IMR-90 (cell line): Measurements from ENCODE around the gene PDCD2L. TPM values are rescaled to one million over a fixed set of nuclear protein-coding genes. Genes with fewer than 3 reads are reported as not detected.
A peak's percentile ranks its signal among the peaks of the same experiment; 100 is the strongest.

Source experiments
- ATAC-seq: fragments of 200-7000 bp; cut with Tn5 transposase; 2 replicates; pipeline ENCODE4 v1.9.1; 2020; ENCODE audit warnings: low read depth, mild to moderate bottlenecking, moderate library complexity
- BruUV-seq: library from RNA; stranded (reverse); fragments of 400-500 nt; replicated peaks from 2 replicates; lab custom pipeline; 2021; lab: Mats Ljungman, UMichigan
- CTCF ChIA-PET: fragments of 300-600 bp; formaldehyde crosslinking; extraction: SDS; loops from one replicate; lab custom pipeline; 2021; ENCODE audit warnings: antibody characterized with exemption; lab: Yijun Ruan, JAX
- POLR2A ChIA-PET: fragments of 300-600 bp; sonication (Branson Sonifier 250); formaldehyde crosslinking; loops from one replicate; lab custom pipeline; 2022; ENCODE audit warnings: antibody characterized with exemption; ENCODE audit not compliant: unreplicated experiment; lab: Charles Lee
- DNase-seq: peaks from one replicate; pipeline ENCODE4 v3.0.0; 2013
- H2AFZ ChIP-seq: replicated peaks from 2 replicates; pipeline ENCODE3; 2013; ENCODE audit warnings: low read length, mild to moderate bottlenecking; ENCODE audit not compliant: poor library complexity
- H2AK5ac ChIP-seq: 2 replicates; pipeline ENCODE4 v1.6.1; 2013; ENCODE audit warnings: low read depth, low read length, inconsistent platforms
- H2AK9ac ChIP-seq: replicated peaks from 2 replicates; pipeline ENCODE3; 2013; ENCODE audit warnings: mild to moderate bottlenecking, low read depth, low read length, moderate library complexity; ENCODE audit not compliant: poor library complexity
- H2BK120ac ChIP-seq: 2 replicates; pipeline ENCODE4 v1.6.1; 2013; ENCODE audit warnings: low read depth, low read length, inconsistent platforms
- H2BK15ac ChIP-seq: 3 replicates; pipeline ENCODE4 v1.6.1; 2013; ENCODE audit warnings: low read depth, low read length, inconsistent platforms
- H2BK20ac ChIP-seq: 2 replicates; pipeline ENCODE4 v1.6.1; 2013; ENCODE audit warnings: low read depth, mild to moderate bottlenecking, inconsistent platforms, low read length, moderate library complexity
- H2BK5ac ChIP-seq: 2 replicates; pipeline ENCODE4 v1.6.1; 2013; ENCODE audit warnings: mild to moderate bottlenecking, low read depth, low read length, inconsistent platforms; ENCODE audit not compliant: poor library complexity, severe bottlenecking
- H3K14ac ChIP-seq: replicated peaks from 2 replicates; pipeline ENCODE4 v1.6.1; 2013; ENCODE audit warnings: low read depth, low read length, inconsistent platforms
- H3K18ac ChIP-seq: 2 replicates; pipeline ENCODE4 v1.6.1; 2013; ENCODE audit warnings: low read depth, low read length, control low read depth
- H3K23ac ChIP-seq: 2 replicates; pipeline ENCODE4 v1.6.1; 2013; ENCODE audit warnings: low read depth, low read length, inconsistent platforms
- H3K27ac ChIP-seq: 2 replicates; pipeline ENCODE4 v1.5.1; 2013; ENCODE audit warnings: mild to moderate bottlenecking, control low read depth, low read length; ENCODE audit not compliant: insufficient read depth
- H3K27me3 ChIP-seq: 2 replicates; pipeline ENCODE4 v1.6.1; 2013; ENCODE audit warnings: low read length; ENCODE audit not compliant: control insufficient read depth, insufficient read depth
- H3K36me3 ChIP-seq: 2 replicates; pipeline ENCODE4 v1.6.1; 2013; ENCODE audit warnings: low read length, mixed read lengths; ENCODE audit not compliant: control insufficient read depth, insufficient read depth
- H3K4ac ChIP-seq: 2 replicates; pipeline ENCODE4 v1.6.1; 2013; ENCODE audit warnings: low read depth, low read length, inconsistent platforms
- H3K4me1 ChIP-seq: 2 replicates; pipeline ENCODE4 v1.6.1; 2013; ENCODE audit warnings: low read length, mixed read lengths; ENCODE audit not compliant: control insufficient read depth, insufficient read depth
- H3K4me2 ChIP-seq: 2 replicates; pipeline ENCODE4 v1.6.1; 2013; ENCODE audit warnings: low read depth, mild to moderate bottlenecking, control low read depth, low read length, moderate library complexity
- H3K4me3 ChIP-seq: 2 replicates; pipeline ENCODE4 v1.5.1; 2013; ENCODE audit warnings: low read depth, mild to moderate bottlenecking, control low read depth, low read length, moderate library complexity; ENCODE audit not compliant: insufficient read depth
- H3K56ac ChIP-seq: 2 replicates; pipeline ENCODE4 v1.6.1; 2013; ENCODE audit warnings: low read length, inconsistent platforms; ENCODE audit not compliant: insufficient read depth; ENCODE audit errors: extremely low read depth
- H3K79me1 ChIP-seq, 2 experiments: 2 replicates each; pipeline ENCODE4 v1.6.1; 2013; ENCODE audit warnings: low read length in 2 of 2, inconsistent platforms in 1 of 2, low read depth in 1 of 2
- H3K9ac ChIP-seq: 2 replicates; pipeline ENCODE4 v1.6.1; 2013; ENCODE audit warnings: low read depth, low read length, control low read depth
- H3K9me1 ChIP-seq: 2 replicates; pipeline ENCODE4 v1.6.1; 2013; ENCODE audit warnings: low read length, inconsistent platforms; ENCODE audit not compliant: insufficient read depth
- H3K9me3 ChIP-seq: 2 replicates; pipeline ENCODE4 v1.6.1; 2013; ENCODE audit warnings: low read length; ENCODE audit not compliant: control insufficient read depth, insufficient read depth
- H4K20me1 ChIP-seq: 2 replicates; pipeline ENCODE4 v1.6.1; 2013; ENCODE audit warnings: low read length, inconsistent platforms; ENCODE audit not compliant: insufficient read depth
- H4K5ac ChIP-seq: 2 replicates; pipeline ENCODE4 v1.6.1; 2013; ENCODE audit warnings: mild to moderate bottlenecking, low read depth, low read length, control low read depth
- H4K8ac ChIP-seq, 2 experiments: 2 replicates each; pipeline ENCODE4 v1.6.1; 2013; ENCODE audit warnings: low read depth in 2 of 2, low read length in 2 of 2, control low read depth in 1 of 2, inconsistent platforms in 1 of 2
- H4K91ac ChIP-seq: 2 replicates; pipeline ENCODE4 v1.6.1; 2013; ENCODE audit warnings: low read depth, low read length, inconsistent platforms; ENCODE audit not compliant: insufficient read depth
- BHLHE40 ChIP-seq: fragments of 150-350 bp; IDR thresholded peaks from 2 replicates; pipeline ENCODE4 v1.6.1; 2016; ENCODE audit warnings: mild to moderate bottlenecking, low read depth, low read length
- CHD1 ChIP-seq: IDR thresholded peaks from 2 replicates; pipeline ENCODE4 v1.6.1; 2012; ENCODE audit warnings: low read depth, low read length, improper control_type of control experiment
- FOS ChIP-seq: fragments of 150-350 bp; IDR thresholded peaks from 2 replicates; pipeline ENCODE4 v1.6.1; 2016; ENCODE audit warnings: low read depth, low read length
- MAFK ChIP-seq: IDR thresholded peaks from 2 replicates; pipeline ENCODE4 v1.6.1; 2012; ENCODE audit warnings: low read depth, low read length, improper control_type of control experiment
- MAZ ChIP-seq: IDR thresholded peaks from 2 replicates; pipeline ENCODE4 v1.6.1; 2012; ENCODE audit warnings: low read depth, mild to moderate bottlenecking, low read length, improper control_type of control experiment, moderate library complexity, borderline replicate concordance
- MXI1 ChIP-seq: IDR thresholded peaks from 2 replicates; pipeline ENCODE4 v1.6.1; 2012; ENCODE audit warnings: low read depth, mild to moderate bottlenecking, low read length, moderate library complexity, borderline replicate concordance
- POLR2A ChIP-seq: IDR thresholded peaks from 2 replicates; pipeline ENCODE4 v1.6.1; 2012; ENCODE audit warnings: mild to moderate bottlenecking, low read depth, low read length
- RAD21 ChIP-seq: IDR thresholded peaks from 2 replicates; pipeline ENCODE4 v1.6.1; 2012; ENCODE audit warnings: low read length, improper control_type of control experiment
- RCOR1 ChIP-seq: IDR thresholded peaks from 2 replicates; pipeline ENCODE4 v1.6.1; 2012; ENCODE audit warnings: mild to moderate bottlenecking, low read length, improper control_type of control experiment; ENCODE audit not compliant: insufficient replicate concordance
- RFX5 ChIP-seq: IDR thresholded peaks from 2 replicates; pipeline ENCODE4 v1.8.0; 2012; ENCODE audit warnings: low read depth, mild to moderate bottlenecking, low read length, moderate library complexity
- SMC3 ChIP-seq: fragments of 150-350 bp; IDR thresholded peaks from 2 replicates; pipeline ENCODE4 v1.6.1; 2016; ENCODE audit warnings: low read depth, mild to moderate bottlenecking, antibody characterized with exemption, low read length, moderate library complexity
- WGBS, 2 experiments: methylation state at CpG; one replicate each; pipeline versions ENCODE4 v1.1.5 to v1.1.7; 2013; ENCODE audit warnings: missing lambda C conversion rate in 2 of 2; ENCODE audit not compliant: insufficient read length in 1 of 2; ENCODE audit errors: extremely low coverage in 2 of 2; 5-methylcytosine and 5-hydroxymethylcytosine counted together
- dilution Hi-C: fragments of 300-500 bp; cut with HindIII; formaldehyde crosslinking; loops from one replicate; pipeline ENCODE4 v1.14.3; 2018; ENCODE audit warnings: low sequenced_read_pairs; ENCODE audit not compliant: unreplicated experiment
- in situ Hi-C: fragments of 300-500 bp; cut with MboI; formaldehyde crosslinking; loops from 3 replicates; pipeline ENCODE4 v1.14.3; 2019; ENCODE audit warnings: low sequenced_read_pairs, inconsistent platforms, mixed read lengths
- intact Hi-C: fragments of 100-400 bp; cut with micrococcal nuclease; formaldehyde crosslinking; loops from 2 replicates; pipeline ENCODE4 v1.10.0; 2022
- polyA plus RNA-seq, 3 experiments: library from polyadenylated mRNA; depleted of rRNA; stranded (reverse); fragments of >200 nt; gene quantifications; 2 replicates each; pipeline ENCODE4 v1.2.3, GENCODE V29; 2012; ENCODE audit warnings: low replicate concordance in 1 of 3
- total RNA-seq: library from RNA; depleted of rRNA; stranded (reverse); fragments of >200 nt; gene quantifications from 2 replicates; pipeline ENCODE4 v1.2.3, GENCODE V29; 2012
- TF ChIP-seq, protein P1 (sequence below): conservative IDR thresholded peaks from 2 replicates; pipeline ENCODE4 v1.5.1; 2012; ENCODE audit warnings: mild to moderate bottlenecking, low read depth, low read length, improper control_type of control experiment
- TF ChIP-seq, protein P2 (sequence below): fragments of 150-350 bp; IDR thresholded peaks from 2 replicates; pipeline ENCODE4 v1.6.1; 2016; ENCODE audit warnings: low read depth, mild to moderate bottlenecking, low read length, moderate library complexity, borderline replicate concordance

Gene PDCD2L
- total and polyA plus RNA-seq, 2 of the 4 experiments (the other 2 are of a cell fraction): 10.6 to 13.0 TPM

DNA sequence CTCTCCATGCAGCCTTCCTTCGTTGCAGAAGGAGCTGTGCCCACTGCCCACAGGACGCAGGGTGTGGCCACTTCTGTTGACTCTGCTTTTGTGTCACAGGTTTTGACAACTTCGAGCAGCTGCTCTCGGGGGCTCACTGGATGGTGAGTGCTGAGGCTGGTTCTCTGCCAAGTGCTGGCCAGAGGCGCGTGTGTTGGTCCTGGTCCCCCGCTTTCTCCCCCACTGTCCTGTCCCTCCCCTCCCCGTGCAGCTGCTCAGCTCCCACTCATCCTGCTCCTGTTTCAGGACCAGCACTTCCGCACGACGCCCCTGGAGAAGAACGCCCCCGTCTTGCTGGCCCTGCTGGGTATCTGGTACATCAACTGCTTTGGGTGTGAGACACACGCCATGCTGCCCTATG lies 10.6 kb upstream of the PDCD2L start:
- no peak overlapping the region for H3K23ac ChIP-seq
- H4K5ac ChIP-seq: no peak overlapping the region
- ATAC-seq (no peak), DNase-seq (no peak)
- no peak overlapping the region for H3K4me3 ChIP-seq
- no peak overlapping the region for H3K9ac ChIP-seq
- ChIA-PET CTCF (no interaction called here), POLR2A (no interaction called here)
- intact Hi-C loops: no loop called here
- H3K56ac ChIP-seq: no peak overlapping the region
- no peak overlapping the region for H3K4me2 ChIP-seq
- in situ Hi-C loops: no loop called here
- 85% methylated on average over 7 of the region's 14 CpGs; no CpG with 5 or more reads in 1 of the 2 experiments for WGBS, 2 experiments
- TF ChIP-seq SMC3: no peak
- no peak for TF ChIP-seq FOS
- no peak for TF ChIP-seq RAD21
- no peak for TF ChIP-seq CHD1
- TF ChIP-seq MAZ: no peak
- TF ChIP-seq MXI1: no peak
- TF ChIP-seq BHLHE40: no peak
- TF ChIP-seq RCOR1: no peak
- TF ChIP-seq MAFK: no peak
- TF ChIP-seq POLR2A: no peak
- TF ChIP-seq, protein P1, sequence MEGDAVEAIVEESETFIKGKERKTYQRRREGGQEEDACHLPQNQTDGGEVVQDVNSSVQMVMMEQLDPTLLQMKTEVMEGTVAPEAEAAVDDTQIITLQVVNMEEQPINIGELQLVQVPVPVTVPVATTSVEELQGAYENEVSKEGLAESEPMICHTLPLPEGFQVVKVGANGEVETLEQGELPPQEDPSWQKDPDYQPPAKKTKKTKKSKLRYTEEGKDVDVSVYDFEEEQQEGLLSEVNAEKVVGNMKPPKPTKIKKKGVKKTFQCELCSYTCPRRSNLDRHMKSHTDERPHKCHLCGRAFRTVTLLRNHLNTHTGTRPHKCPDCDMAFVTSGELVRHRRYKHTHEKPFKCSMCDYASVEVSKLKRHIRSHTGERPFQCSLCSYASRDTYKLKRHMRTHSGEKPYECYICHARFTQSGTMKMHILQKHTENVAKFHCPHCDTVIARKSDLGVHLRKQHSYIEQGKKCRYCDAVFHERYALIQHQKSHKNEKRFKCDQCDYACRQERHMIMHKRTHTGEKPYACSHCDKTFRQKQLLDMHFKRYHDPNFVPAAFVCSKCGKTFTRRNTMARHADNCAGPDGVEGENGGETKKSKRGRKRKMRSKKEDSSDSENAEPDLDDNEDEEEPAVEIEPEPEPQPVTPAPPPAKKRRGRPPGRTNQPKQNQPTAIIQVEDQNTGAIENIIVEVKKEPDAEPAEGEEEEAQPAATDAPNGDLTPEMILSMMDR: no peak
- TF ChIP-seq RFX5: no peak
- TF ChIP-seq, protein P2, sequence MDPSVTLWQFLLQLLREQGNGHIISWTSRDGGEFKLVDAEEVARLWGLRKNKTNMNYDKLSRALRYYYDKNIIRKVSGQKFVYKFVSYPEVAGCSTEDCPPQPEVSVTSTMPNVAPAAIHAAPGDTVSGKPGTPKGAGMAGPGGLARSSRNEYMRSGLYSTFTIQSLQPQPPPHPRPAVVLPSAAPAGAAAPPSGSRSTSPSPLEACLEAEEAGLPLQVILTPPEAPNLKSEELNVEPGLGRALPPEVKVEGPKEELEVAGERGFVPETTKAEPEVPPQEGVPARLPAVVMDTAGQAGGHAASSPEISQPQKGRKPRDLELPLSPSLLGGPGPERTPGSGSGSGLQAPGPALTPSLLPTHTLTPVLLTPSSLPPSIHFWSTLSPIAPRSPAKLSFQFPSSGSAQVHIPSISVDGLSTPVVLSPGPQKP: no peak
- no peak overlapping the region for H2BK120ac ChIP-seq
- peaks cover 22% of the 10 kb centered on the region for H4K20me1 ChIP-seq
- H3K9me3 ChIP-seq: no peaks in the 10 kb centered on the region
- no peak overlapping the region for H2BK20ac ChIP-seq
- H3K36me3 ChIP-seq: peaks cover 86% of the 10 kb centered on the region
- H3K14ac ChIP-seq: no peak overlapping the region
- no peak overlapping the region for H2BK15ac ChIP-seq
- no peaks in the 10 kb centered on the region for H3K27me3 ChIP-seq
- H3K79me1 ChIP-seq: peaks cover 21 to 30% of the 10 kb centered on the region in 2 experiments
- H3K18ac ChIP-seq: no peak overlapping the region
- no peak overlapping the region for H2BK5ac ChIP-seq
- no peak overlapping the region for H2AK5ac ChIP-seq
- no TSS peak for BruUV-seq
- H3K4me1 ChIP-seq: no peaks in the 10 kb centered on the region
- H4K91ac ChIP-seq: no peak overlapping the region
- peaks cover 12% of the 10 kb centered on the region; the same call in 1 of the 2 replicates for H3K9me1 ChIP-seq
- peak overlapping the region; percentile 26 for H2AK9ac ChIP-seq
- H2AFZ ChIP-seq: no peak overlapping the region
- no peak overlapping the region for H4K8ac ChIP-seq
- dilution Hi-C loops: no loop called here
- no peak overlapping the region for H3K27ac ChIP-seq
- no peak overlapping the region for H3K4ac ChIP-seq
